ENCODE data around the gene RETN.
"Not testable (repeated sequence)": the region's sequence is repeated elsewhere in the genome, so short reads cannot be mapped to it uniquely, and the experiment has no call there.

The RETN gene

DNA sequence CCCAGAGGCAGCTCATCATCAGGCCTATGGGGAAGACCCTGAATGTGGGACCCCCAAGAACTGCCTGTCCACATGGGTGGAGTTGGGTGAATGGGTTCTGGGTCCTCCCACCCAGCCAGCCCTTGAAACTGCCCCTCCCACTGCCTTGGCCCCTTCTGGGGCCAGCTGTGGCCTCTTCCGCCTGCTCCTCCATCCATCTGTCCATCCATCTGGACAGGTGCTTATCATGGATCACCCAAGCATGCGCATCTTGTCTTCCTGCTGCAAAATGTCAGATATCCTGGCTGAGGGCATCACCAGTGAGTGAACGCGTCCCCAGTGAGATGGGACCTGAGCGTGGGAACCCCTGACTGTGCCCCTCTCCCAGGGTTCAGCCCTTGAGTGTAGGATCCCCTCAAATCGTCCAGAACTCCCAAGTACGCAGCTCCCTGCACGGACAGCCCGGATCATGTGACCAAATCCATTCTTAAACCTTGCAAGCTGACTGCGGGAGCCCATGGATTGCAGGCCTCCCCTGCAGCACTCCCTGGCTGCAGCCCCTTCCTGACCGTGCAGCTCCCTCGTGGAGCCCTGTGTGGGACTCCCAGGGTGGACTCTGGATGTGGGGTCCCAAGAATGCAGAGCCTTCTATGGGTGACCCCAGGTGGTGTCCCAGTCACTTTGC is 29.9 kb upstream of the RETN start:
- DNase-seq: no peak

DNA sequence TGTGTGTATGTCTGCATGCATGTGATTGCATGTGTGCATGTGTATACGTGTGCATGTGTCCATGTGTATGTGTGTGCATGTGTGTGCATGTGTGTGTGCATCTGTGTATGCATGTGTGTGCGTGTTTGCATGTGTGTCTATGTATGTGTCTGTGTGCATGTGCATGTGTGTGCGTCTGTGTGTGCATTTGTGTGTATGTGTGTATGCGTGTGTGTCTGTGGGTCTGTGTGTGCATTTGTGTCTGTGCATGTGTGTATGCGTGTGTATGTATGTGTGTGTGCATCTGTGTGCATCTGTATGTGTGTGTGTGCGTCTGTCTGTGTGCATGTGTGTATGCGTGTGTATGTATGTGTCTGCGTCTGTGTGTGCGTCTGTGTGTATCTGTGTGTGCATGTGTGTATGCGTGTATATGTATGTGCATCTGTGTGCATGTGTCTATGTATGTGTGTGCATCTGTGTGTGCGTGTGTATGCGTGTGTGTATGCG is 28.9 kb upstream of the RETN start:
- no peak for DNase-seq

DNA sequence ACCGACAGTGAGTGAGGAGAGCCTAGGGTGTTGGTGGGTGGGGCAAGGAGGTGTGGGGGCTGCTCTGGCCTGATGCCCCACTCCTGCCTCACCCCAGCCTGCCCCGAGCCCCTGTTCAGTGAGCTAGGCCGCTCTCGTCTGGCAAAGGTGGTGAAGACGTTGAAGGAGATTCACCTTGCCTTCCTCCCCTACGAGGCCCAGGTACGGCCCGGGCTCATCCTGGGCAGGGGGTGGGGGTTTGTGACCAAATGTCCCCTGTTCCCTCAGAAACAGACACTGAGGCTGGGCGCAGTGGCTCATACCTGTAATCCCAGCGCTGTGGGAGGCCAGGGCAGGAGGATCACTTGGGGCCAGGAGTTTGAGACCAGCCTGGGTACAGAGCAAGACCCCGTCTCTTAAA is 28.0 kb upstream of the RETN start:
- DNase-seq: no peak

DNA sequence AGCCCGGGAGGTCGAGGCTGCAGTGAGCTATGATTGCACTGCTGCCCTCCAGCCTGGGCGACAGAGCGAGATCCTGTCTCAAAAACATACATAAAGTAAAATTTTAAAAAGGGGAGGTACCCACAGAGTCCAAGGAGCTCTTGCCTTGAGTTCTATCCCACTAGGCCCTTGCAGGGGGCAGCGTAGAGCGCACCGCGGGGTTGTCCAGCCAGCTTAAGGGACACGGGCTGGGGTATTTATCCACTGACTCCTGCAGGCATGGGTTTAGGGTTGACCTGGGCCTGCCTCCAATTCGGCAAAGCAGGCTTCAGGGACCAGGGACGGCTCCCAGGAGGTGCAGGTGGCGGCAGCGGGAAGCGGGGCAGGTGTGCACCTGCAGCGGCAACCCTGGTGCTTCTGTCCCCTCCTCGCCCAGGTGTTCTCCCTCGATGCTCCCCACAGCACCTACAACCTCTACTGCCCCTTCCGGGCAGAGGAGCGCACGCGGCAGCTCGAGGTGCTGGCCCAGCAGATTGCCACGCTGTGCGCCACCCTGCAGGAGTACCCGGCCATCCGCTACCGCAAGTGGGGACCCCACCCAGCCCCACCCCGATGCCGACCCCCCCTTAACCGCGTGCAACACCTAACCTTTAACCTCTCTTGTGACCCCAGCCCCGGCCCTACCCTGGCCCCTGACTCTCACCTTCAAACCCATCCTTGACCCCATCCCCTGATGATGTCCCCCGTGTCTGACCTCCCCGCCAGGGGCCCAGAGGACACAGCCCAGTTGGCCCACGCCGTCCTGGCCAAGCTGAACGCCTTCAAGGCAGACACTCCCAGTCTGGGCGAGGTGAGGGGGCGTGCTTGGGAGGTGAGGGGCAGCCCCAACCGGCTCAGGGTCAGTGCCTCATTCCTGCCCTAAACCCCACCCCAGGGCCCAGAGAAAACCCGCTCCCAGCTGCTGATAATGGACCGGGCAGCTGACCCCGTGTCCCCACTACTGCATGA is 27.3 kb upstream of the RETN start:
- DNase-seq: no peak

DNA sequence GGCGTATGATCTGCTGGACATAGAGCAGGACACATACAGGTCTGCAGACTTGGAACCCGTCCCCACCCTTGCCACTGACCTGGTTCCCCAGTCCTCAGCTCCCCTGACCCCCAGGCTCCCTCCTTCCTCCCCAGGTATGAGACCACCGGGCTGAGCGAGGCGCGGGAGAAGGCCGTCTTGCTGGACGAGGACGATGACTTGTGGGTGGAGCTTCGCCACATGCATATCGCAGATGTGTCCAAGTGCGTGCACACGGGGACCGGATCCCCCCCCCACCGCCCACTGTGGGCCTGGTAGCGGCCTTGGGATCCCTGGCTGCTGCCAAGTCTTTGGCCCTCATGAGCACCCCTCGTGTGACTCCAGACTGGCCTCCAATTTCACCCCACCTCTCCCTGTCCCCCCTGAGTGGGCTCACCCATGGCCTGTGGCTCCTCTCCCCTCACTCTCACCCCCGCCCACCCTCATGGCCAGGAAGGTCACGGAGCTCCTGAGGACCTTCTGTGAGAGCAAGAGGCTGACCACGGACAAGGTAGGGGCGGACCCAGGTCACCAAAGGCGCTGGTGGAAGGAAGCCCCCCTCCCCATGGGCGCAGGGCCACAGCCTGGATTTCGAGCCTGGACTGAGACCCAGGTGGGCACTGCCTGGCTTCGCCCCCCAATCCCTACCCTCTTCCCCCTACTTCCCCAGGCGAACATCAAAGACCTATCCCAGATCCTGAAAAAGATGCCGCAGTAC is 26.4 kb upstream of the RETN start:
- no peak for DNase-seq

DNA sequence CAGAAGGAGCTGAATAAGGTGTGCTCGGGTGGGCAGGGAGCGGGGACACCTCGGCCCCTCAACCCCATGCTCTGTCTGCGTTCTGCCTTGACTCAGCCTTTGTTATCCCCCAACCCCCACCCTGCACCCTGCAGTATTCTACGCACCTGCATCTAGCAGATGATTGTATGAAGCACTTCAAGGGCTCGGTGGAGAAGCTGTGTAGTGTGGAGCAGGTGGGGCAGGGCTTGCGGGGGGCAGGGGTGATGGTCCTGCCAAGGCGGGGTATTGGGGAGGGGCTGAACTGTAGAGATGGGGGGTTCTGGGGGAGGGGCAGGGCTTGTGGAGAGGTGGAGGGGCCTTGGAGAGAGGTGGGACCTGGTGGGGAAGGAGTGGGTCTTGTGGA is 25.8 kb upstream of the RETN start:
- no peak for DNase-seq

DNA sequence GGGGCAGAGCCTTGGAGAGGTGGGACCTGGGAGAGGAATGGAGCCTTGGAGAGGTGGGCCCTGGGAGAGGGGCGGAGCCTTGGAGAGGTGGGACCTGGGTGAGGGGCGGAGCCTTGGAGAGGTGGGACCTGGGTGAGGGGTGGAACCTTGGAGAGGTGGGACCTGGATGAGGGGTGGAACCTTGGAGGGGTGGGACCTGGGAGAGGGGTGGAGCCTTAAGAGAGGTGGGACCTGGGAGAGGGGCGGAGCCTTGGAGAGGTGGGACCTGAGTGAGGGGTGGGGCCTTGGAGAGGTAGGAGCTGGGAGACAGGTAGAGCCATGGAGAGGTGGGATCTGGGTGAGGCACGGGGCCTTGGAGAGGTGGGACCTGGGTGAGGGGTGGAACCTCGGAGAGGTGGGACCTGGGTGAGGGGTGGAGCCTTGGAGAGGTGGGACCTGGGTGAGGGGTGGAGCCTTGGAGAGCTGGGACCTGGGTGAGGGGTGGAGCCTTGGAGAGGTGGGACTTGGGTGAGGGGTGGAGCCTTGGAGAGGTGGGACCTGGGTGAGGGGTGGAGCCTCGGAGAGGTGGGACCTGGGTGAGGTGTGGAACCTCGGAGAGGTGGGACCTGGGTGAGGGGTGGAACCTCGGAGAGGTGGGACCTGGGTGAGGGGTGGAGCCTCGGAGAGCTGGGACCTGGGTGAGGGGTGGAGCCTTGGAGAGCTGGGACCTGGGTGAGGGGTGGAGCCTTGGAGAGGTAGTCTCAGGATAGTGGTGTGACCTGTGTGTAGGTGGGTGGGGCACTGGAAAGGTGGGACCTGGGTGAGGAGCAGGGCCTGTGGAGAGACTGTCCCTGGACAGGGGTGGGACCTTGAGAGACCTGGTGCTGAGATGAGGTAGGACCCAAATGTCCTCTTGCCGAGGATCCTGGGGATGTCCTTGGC is 25.0 kb upstream of the RETN start:
- not testable (repeated sequence) for DNase-seq

DNA sequence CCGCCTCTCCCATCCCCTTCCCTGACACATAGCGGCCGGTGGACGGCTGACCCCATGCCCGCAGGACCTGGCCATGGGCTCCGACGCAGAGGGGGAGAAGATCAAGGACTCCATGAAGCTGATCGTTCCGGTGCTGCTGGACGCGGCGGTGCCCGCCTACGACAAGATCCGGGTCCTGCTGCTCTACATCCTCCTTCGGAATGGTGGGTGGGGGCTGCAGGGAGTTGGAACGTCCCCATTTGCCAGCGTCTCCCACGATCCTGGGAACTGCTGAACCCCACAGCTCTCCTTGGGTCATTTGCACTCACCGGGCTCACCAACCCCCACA is 24.3 kb upstream of the RETN start:
- DNase-seq: no peak

DNA sequence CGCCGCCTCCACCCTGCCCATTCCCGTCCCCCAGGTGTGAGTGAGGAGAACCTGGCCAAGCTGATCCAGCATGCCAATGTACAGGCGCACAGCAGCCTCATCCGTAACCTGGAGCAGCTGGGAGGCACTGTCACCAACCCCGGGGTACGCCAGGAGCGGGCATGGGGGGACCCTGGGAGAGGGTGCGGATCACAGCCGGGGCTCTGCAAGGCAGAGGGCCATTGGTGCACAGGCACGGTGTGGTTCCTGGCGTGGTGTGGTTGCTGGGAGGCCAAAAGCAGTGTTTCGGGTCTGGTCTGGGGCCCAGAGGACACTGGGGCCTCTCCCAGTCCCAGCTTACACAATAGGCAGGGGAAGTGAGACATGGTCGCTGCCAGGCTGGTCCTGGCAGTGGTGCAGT is 23.7 kb upstream of the RETN start:
- DNase-seq: no peak

DNA sequence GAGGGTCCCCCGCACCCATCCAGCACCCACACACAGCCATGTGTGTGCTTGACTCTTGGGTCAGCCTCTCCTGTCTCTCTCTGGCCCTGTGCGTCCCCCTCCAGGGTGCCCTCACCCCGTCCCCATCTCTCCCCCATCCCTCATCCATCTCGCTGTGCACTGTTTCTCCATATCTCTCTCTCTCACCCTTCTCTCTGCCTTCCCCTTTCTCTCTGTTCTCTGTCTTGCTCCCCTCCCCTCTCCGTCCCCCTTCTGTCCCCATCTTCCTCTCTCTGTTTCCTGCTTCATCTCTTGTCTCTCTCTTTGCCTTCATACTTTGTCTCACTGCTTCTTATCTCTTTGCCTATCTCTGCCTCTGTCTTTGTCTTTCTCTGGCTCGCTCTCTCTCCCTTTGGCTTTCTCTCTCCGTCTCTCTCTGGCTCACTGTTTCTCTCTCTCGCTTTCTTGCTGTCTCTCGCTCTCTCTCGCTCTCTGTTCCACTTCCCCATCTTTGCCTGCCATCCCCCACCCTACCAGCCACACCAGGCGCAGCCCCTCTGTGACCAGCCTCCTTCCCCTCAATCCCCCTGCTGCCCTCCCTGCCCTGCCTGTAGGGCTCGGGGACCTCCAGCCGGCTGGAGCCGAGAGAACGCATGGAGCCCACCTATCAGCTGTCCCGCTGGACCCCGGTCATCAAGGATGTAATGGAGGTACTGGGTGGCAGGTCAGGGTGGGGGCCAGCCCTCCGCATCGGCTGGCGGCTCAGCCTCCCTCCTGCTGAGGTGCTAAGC is 23.0 kb upstream of the RETN start:
- DNase-seq: no peak

DNA sequence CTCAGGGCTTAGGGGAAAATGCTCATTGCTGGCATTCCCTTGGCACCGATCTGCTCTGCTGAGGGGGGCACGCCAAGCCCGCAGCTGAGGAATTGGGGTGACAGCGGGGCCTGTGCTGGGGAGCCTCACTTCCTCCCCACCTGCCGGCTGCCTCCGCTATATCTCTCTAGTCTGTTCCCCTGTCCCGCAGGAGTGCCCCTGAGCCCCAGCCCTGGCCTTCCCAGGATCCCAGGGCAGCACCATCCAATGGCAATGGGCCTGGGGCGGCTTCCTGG is 22.5 kb upstream of the RETN start:
- DNase-seq: no peak

DNA sequence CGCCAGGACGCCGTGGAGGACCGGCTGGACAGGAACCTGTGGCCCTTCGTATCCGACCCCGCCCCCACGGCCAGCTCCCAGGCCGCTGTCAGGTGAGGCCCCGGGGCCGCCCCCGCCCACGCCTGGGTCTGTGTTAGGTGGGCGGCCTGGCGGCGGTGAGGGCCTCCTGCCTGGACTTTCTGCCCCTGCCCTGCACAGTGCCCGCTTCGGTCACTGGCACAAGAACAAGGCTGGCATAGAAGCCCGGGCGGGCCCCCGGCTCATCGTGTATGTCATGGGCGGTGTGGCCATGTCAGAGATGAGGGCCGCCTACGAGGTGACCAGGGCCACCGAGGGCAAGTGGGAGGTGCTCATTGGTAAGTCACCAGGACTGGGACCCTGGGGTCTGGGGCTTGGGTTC is 21.7 kb upstream of the RETN start:
- no peak for DNase-seq

DNA sequence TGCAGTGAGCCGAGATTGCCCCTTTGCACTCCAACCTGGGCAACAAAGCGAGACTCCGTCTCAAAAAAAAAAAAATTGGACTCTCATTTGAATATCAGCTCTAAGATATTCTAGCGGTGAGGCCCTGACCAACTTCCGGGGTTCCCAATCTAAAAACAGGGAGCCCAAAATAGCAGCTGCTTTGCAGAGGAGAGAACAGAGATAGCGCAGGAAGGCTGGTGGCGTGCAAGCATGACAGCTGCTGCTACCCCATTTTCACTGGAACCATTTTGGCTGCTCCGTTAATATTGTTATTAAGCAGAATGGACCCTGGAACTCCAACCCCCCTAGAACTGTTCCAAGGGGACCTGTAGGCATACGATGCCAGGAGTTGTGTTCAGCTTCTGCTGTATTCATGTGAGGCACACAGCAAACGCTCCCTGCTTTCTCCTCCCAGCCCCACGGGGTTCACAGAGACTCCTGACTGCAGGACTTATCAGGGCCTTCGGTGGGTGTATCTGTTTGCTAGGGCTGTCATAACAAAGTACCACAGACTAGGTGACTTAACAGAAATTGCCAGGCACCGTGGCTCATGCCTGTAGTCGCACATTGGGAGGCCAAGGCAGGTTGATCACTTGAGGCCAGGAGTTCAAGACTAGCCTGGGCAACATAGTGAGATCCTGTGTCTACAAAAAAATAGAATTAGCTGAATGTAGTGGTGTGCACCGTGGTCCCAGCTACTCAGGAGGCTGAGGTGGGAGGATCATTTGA is 20.4 kb upstream of the RETN start:
- DNase-seq: no peak

DNA sequence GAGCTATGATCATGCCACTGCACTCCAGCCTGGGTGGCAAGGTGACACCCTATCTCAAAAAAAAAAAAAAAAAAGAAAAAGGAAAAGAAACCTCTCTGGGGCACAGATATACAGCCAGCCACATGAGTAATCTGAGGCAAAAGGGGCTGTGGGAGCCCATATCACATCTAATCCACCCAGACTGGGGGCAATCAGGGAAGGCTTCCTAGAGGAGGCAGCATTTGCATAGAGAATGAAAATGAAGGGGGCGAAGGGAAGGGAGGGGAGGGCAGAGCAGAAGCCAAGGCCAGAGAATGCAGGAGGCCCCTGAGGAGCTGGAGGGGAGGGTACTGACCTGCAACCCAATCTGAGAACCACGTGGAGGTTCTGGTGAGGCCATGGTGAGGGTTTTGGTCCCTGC is 18.7 kb upstream of the RETN start:
- no peak for DNase-seq

DNA sequence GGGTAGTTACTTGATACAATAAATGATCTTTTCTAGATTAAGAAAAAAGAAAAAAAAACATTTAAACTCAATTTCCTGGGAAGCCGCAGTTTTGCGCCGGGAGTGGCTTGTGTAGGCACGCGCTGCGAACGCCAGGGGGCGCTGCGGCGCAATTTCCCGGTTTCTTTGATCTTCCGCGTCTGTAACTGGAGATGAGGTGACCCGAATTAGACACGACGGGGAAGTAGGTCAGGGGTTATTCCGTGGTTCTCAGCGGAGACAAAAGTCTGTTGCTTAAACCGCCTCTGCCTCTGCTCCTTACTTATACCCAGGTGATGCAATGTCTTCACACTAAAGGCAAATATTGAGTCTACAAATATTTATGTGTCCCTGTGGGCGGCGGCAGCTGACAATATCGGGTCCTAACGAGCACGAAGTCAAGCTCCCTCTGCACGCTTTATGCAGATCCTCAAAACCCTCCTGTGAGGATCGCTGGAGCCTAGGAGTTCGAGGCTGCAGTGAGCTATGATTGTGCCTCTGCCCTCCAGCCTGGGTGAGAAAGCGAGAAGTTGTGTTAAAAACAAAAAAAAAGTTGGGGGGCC is 16.7 kb upstream of the RETN start:
- DNase-seq: peak in 1 of 2 experiments; percentile 5

DNA sequence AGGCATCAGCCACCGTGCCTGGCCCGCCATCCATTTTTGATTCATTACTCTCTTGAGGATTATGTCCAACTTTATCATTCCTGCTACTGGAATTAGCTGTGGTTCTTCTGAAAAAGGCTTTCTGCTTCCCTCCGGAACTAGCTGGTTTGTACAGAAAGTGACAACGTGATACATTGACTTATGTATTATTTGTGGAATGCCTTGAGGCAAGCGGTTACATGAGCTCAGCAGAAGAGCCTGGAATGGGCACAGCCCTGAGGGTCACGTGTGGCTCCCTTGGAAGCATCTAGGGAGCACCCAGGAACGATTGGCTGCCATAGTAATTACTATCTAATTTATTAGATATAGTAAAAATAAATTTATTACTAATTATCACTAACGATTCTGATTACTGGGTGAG is 14.4 kb upstream of the RETN start:
- no peak for DNase-seq

DNA sequence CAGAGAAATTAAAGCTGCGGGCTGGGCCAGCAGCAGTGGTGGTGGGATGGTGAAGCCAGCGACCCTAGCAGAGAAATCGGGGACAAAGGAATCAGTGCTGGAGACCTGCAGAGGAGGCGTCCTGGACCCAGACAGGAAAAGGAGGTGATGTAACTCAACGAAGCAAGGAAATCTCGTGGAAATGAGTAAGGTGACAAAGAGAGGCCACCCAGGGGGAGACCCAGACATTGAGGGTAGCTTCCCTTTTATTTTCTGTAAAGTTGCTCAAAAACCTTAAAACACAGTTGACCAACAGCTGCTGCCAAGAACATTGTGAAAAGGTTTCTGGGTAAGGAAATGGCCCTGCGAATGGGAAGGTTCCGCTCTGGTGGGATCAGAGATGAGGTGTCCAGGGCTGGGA is 13.3 kb upstream of the RETN start:
- no peak for DNase-seq

DNA sequence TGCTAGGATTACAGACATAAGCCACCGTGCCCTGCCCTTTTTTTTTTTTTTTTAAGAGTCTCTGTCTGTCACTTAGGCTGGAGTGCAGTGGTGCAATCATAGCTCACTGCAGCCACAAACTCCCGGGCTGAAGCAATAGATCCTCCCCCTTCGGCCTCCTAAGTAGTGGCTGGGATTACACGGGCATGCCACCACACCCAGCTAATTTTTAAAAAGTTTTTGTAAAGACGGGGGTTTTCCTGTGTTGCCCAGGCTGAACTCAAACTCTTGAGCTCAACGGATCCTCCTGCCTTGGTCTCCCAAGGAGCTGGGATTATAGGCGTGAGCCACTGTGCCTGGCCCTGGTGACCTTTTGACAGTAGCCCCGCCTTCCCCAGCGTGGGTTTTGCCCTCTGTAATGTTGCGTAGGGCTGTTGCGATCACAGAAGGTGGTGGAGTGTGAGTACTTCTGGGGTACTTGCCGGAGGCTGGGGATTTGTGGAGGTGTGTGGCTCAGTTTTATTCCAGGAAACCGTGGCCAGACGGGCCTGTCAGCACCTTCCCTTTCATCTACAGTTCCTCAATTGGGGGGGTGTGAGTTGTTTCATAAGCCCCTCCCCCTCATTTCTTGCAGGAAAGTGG is 11.6 kb upstream of the RETN start:
- DNase-seq: no peak

DNA sequence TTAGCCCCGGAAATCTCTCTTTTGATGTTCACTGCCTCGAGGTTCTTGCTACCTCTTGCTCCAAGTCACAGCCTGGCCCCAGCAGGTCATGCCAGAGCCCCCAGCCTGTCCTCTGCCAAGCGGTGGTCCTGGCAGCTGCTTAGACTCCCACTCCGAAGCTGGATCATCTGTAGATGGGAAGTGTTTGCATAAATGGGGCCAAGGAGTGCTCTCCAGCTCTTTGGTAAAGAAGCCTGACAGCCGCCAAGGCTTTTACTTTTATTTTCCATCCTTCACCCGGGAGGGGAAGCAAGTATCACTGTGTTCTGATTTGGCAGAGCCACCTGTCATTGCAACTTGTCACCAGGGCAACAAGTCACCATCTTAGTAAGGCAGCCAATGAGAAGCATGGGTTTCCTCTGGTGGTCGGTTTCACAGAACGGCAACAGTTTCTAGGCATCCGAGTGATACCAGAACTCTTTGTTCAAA is 10.6 kb upstream of the RETN start:
- DNase-seq: no peak

Data from NCI-H187 (cell line).